Right atrium auricular region (tissue), 2 donors: ENCODE measurements around the gene TMEM150B. TPM values are rescaled to one million over a fixed set of nuclear protein-coding genes. Genes with fewer than 3 reads are reported as not detected.
A peak's percentile ranks its signal among the peaks of the same experiment; 100 is the strongest.

Source experiments
- DNase-seq: peaks from one replicate; pipeline ENCODE4 v3.0.0-alpha.2; 2019; ENCODE audit warnings: low spot score
- H3K27ac ChIP-seq, 2 donors: fragments of 200-600 bp; sonication (generic); 1 replicate in 1 of 2; 2 replicates in 1 of 2; pipeline ENCODE4 v1.5.1; 2016 to 2019
- H3K27me3 ChIP-seq, 2 donors: fragments of 200-600 bp; sonication (generic); one replicate each; pipeline versions ENCODE4 v1.5.1 to v1.6.0; 2017 to 2019
- H3K36me3 ChIP-seq: fragments of 200-600 bp; sonication (generic); one replicate; pipeline ENCODE4 v1.5.1; 2016
- H3K4me1 ChIP-seq, 2 donors: fragments of 200-600 bp; sonication (generic); one replicate each; pipeline versions ENCODE4 v1.5.1 to v1.6.0; 2017 to 2019
- H3K4me3 ChIP-seq, 2 donors: fragments of 200-600 bp; sonication (generic); 1 replicate in 1 of 2; 2 replicates in 1 of 2; pipeline ENCODE4 v1.5.1; 2017 to 2019; ENCODE audit warnings: mild to moderate bottlenecking in 1 of 2, moderate library complexity in 1 of 2
- H3K9me3 ChIP-seq, 2 donors: fragments of 200-600 bp; sonication (generic); one replicate each; pipeline ENCODE4 v1.5.1; 2019
- CTCF ChIP-seq, 2 donors: fragments of 200-600 bp; sonication (generic); IDR thresholded peaks; one replicate each; pipeline ENCODE4 v1.5.1; 2019; ENCODE audit warnings: antibody characterized with exemption in 2 of 2
- total RNA-seq, 2 donors: library from RNA; depleted of rRNA; stranded (reverse); fragments of >200 nt; gene quantifications; one replicate each; pipeline ENCODE4 v1.1.0, GENCODE V29; 2016

The TMEM150B gene
- total RNA-seq, 2 donors from 2014 or later: 3.3 TPM; not detected in 1

DNA sequence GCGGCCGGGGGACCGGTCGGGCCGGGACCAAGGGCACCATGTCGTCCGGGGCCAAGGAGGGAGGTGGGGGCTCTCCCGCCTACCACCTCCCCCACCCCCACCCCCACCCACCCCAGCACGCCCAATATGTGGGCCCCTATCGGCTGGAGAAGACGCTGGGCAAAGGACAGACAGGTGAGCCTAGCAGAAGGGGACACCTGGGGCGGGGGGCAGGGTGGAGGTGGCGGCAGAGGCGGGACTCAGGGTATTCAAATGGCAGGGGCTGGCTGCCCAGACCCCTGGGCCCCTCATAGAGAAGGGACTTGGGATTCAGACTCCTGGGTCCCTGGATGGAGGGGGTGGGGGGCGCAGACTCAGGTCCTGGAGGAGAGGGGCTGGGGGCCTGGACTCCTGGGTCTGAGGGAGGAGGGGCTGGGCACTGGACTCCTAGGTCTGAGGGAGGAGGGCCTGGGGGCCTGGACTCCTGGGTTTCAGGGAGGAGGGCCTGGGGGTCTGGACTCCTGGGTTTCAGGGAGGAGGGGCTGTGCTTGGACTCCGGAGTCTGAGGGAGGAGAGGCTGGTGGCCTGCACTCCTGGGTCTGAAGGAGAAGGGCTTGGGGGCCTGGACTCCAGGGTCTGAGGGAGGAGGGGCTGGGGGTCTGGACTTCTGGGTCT, 40.6 kb downstream of the TMEM150B start:
- H3K27me3 ChIP-seq: no peaks in the 10 kb centered on the region
- H3K36me3 ChIP-seq: no peaks in the 10 kb centered on the region
- no peaks in the 10 kb centered on the region for H3K9me3 ChIP-seq
- peaks cover 0 to 33% of the 10 kb centered on the region in 2 donors for H3K4me1 ChIP-seq
- peak overlapping the region; percentile 80 to 88 for H3K27ac ChIP-seq
- no peak for TF ChIP-seq CTCF (IDR thresholded peaks at IDR 0.05)
- H3K4me3 ChIP-seq: peak overlapping the region; percentile 62 to 77
- no peak for DNase-seq

- H3K9me3 ChIP-seq: no peaks in the 10 kb centered on the region
- no peak for TF ChIP-seq CTCF (IDR thresholded peaks at IDR 0.05)
- no peaks in the 10 kb centered on the region for H3K36me3 ChIP-seq
- peaks cover 0 to 39% of the 10 kb centered on the region in 2 donors for H3K4me1 ChIP-seq
- H3K4me3 ChIP-seq: peak within 1 kb of the TSS; percentile 62 to 77
- peak within 1 kb of the TSS; percentile 80 to 88 for H3K27ac ChIP-seq
- DNase-seq: no peak
- H3K27me3 ChIP-seq: no peaks in the 10 kb centered on the region
These were observed 41.4 kb downstream of the TMEM150B start, which contains the start of gene BRSK1 for GRCh38 chr19:55283548-55284377. Gene BRSK1 (plus strand): TSS chr19:55283997. CDS start chr19:55284443, 446 bp downstream.

- peak; percentile 94 for DNase-seq
- peak within 1 kb of the TSS; percentile 79 to 83 for H3K4me3 ChIP-seq
- H3K27ac ChIP-seq: peak within 1 kb of the TSS; percentile 83 to 84
- H3K36me3 ChIP-seq: peaks cover 11% of the 10 kb centered on the region
- no peaks in the 10 kb centered on the region for H3K27me3 ChIP-seq
- no peak for TF ChIP-seq CTCF (IDR thresholded peaks at IDR 0.05)
- H3K4me1 ChIP-seq: peaks cover 0 to 33% of the 10 kb centered on the region in 2 donors
- no peaks in the 10 kb centered on the region for H3K9me3 ChIP-seq
These were observed 45.1 kb downstream of the TMEM150B start, which contains the start of gene HSPBP1 for GRCh38 chr19:55279770-55280643. Gene HSPBP1 (minus strand): TSS chr19:55280110. CDS start chr19:55279608, 502 bp downstream.

DNA sequence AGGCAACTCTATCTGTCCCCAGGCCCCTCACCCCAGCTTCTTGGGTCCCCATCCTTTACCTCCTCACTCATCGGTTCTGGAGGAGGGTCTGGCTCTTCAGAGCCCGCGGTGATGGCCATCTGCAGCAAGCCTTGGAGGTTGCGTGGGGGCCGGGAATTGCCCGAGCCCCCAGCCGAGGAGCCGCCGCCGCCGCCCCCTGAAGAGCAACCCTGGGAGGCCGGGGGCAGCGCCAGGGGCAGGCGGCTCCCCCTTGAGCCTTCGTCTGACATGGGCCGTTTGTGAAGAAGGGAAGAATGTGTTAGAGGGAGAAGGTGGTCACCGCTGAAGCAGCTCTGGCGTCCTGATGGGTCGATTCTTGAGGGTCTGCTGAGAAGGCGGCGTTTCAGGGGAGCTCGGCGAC, 45.8 kb downstream of the TMEM150B start:
- H3K27ac ChIP-seq: peak overlapping the region; percentile 83 to 84
- no peak for TF ChIP-seq CTCF (IDR thresholded peaks at IDR 0.05)
- peaks cover 0 to 26% of the 10 kb centered on the region in 2 donors for H3K4me1 ChIP-seq
- no peaks in the 10 kb centered on the region for H3K27me3 ChIP-seq
- H3K4me3 ChIP-seq: peak overlapping the region; percentile 79 to 83
- peaks cover 14% of the 10 kb centered on the region for H3K36me3 ChIP-seq
- no peak for DNase-seq
- H3K9me3 ChIP-seq: no peaks in the 10 kb centered on the region

DNA sequence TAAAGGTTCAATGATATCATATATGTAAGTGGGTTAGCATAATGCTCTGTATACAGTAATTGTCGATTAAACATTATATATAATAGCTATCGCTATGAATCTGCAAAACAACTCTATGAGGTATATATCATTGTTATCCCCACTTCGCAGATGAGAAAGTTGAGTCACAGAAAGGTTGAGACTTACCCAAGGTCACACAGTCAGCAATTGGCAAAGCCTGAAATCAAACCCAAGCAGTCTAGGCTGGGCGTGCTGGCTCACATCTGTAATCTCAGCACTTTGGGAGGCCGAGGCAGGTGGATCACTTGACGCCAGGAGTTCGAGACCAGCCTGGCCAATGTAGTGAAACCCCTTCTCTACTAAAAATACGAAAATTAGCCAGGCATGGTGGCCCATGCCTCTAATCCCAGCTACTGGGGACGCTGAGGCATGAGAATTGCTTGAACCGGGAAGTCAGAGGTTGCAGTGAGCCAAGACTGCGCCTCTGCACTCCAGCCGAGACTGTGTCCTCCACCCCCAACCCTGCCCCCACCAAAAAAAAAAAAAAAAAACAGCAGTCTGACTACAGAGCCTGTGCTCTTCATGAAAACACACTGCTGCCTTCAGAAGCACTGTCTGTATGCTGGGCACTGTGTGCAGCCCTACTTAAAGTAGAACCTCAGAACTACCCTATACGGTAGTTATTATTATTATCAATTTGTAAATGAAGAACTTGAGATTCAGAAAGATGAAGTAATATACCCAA, 46.6 kb downstream of the TMEM150B start:
- TF ChIP-seq CTCF (IDR thresholded peaks at IDR 0.05): no peak
- no peak overlapping the region for H3K4me3 ChIP-seq
- H3K36me3 ChIP-seq: peaks cover 22% of the 10 kb centered on the region
- H3K27ac ChIP-seq: no peak overlapping the region
- H3K27me3 ChIP-seq: no peaks in the 10 kb centered on the region
- peaks cover 0 to 18% of the 10 kb centered on the region in 2 donors for H3K4me1 ChIP-seq
- no peaks in the 10 kb centered on the region for H3K9me3 ChIP-seq
- DNase-seq: no peak
